Testis (tissue), 2 donors: ENCODE measurements around the gene CREB3.

Experiments used
- POLR2A ChIP-seq: fragments of 450-650 bp; IDR thresholded peaks from one replicate; pipeline ENCODE4 v1.6.1; 2017; ENCODE audit warnings: antibody characterized with exemption, mild to moderate bottlenecking, moderate library complexity
- TF ChIP-seq, protein P1 (sequence below), 3 experiments: fragments of 450-650 bp in 2 of 3; fragments of 200-600 bp in 1 of 3; sonication (generic) in 1 of 3; IDR thresholded peaks; one replicate each; pipeline ENCODE4 v1.5.1; 2016 to 2019; ENCODE audit warnings: antibody characterized with exemption in 3 of 3, mild to moderate bottlenecking in 2 of 3, moderate library complexity in 1 of 3

DNA sequence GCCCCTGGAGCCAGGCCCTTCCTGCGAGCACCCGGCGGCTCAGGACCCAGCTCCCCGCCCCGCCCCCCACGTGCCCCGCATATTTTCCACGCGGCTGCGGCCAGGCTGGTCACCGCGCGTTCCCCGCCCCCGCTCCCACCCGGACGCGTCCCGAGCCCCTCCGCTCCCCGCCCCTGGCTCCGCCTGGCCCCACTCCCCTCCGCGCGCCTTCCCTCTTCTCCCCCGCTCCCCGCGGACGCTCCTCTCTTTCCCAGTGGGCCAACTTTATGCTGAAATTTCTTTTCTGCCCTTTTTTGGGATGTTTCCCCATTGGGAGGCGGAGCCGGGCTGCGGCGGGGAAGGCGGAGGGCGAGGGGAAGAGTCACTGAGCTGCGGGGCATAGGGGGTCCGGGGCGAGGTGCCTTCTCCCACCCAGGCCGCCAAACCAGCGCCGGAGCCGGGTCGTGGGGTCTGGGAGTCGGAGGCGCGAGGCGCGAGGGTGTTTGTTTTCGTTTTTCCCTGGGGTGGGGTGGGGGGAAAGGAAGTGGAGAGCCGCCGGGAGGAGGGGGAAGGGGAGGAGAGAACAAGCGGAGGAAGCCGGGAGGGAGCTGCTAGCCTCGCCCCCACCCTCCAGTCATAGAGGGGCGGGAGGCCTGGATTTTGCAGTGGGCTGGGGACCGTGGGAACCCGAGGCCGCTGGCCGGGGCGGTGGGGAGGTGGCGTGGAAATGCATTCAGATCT lies 41.7 kb upstream of the CREB3 start:
- TF ChIP-seq, protein P1, sequence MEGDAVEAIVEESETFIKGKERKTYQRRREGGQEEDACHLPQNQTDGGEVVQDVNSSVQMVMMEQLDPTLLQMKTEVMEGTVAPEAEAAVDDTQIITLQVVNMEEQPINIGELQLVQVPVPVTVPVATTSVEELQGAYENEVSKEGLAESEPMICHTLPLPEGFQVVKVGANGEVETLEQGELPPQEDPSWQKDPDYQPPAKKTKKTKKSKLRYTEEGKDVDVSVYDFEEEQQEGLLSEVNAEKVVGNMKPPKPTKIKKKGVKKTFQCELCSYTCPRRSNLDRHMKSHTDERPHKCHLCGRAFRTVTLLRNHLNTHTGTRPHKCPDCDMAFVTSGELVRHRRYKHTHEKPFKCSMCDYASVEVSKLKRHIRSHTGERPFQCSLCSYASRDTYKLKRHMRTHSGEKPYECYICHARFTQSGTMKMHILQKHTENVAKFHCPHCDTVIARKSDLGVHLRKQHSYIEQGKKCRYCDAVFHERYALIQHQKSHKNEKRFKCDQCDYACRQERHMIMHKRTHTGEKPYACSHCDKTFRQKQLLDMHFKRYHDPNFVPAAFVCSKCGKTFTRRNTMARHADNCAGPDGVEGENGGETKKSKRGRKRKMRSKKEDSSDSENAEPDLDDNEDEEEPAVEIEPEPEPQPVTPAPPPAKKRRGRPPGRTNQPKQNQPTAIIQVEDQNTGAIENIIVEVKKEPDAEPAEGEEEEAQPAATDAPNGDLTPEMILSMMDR (IDR thresholded peaks at IDR 0.05), result no peak
- TF ChIP-seq POLR2A, result peak; percentile 43
